ENCODE measurements around the gene SDK1. TPM values are rescaled to one million over a fixed set of nuclear protein-coding genes. Genes with fewer than 3 reads are reported as not detected.

The SDK1 gene
- total and polyA plus RNA-seq, 2 of the 8 experiments (the other 6 are each of a cell fraction or from before 2014, with no cell fraction given): 3.3 to 7.2 TPM

- no peak overlapping the region for H3K18ac ChIP-seq (ENCODE audit: extremely low read depth, low read length)
- no peak for FAIRE-seq
- H2BK15ac ChIP-seq (ENCODE audit: low read length): no peak overlapping the region
- H3K27me3 ChIP-seq (replicated peaks in 1 of 4; ENCODE audit: control insufficient read depth in 3 of 4, extremely low read depth in 1 of 4, insufficient read depth in 3 of 4, low read length in 3 of 4): no peaks in the 10 kb centered on the region
- no peak overlapping the region for H3K4me2 ChIP-seq (ENCODE audit: insufficient read depth in 1 of 2, low read depth in 2 of 2, low read length in 2 of 2)
- H2AK5ac ChIP-seq (ENCODE audit: low read depth, low read length): no peak overlapping the region
- no peak overlapping the region for H3K9ac ChIP-seq (replicated peaks in 1 of 4; ENCODE audit: extremely low read depth in 1 of 4, low read depth in 3 of 4, low read length in 3 of 4)
- H2AFZ ChIP-seq (ENCODE audit: low read length): no peak overlapping the region
- H3K14ac ChIP-seq (ENCODE audit: insufficient read length): no peak overlapping the region
- no peak for DNase-seq (ENCODE audit: low read depth in 1 of 2, low spot score in 2 of 2)
- POLR2A ChIA-PET (ENCODE audit: partially characterized antibody): no interaction called here
- no peaks in the 10 kb centered on the region for H3K9me3 ChIP-seq (ENCODE audit: insufficient read depth in 2 of 2, low read depth in 1 of 2, low read length in 1 of 2)
- H2BK120ac ChIP-seq (replicated peaks; ENCODE audit: low read depth, low read length): no peak overlapping the region
- no peaks in the 10 kb centered on the region; a peak in 1 of 7 replicates for H3K4me1 ChIP-seq (replicated peaks in 1 of 4; ENCODE audit: control insufficient read depth in 3 of 4, insufficient read depth in 4 of 4, low read length in 3 of 4)
- CTCF ChIA-PET (ENCODE audit: partially characterized antibody): interaction anchor here (1.5 kb wide), 1 partner anchor 26 kb away, joined by 4 read pairs; no protein-coding TSS in a partner anchor
- H3K79me1 ChIP-seq (ENCODE audit: low read depth, low read length): no peaks in the 10 kb centered on the region; the same call in 1 of the 2 replicates
- H3K79me2 ChIP-seq (ENCODE audit: control insufficient read depth in 1 of 2, insufficient read depth in 2 of 2, low read length in 2 of 2): no peaks in the 10 kb centered on the region
- no peak overlapping the region for H4K91ac ChIP-seq (replicated peaks; ENCODE audit: insufficient read length, low read length)
- H2BK5ac ChIP-seq (ENCODE audit: low read depth, low read length): no peak overlapping the region
- no peak overlapping the region for H3K56ac ChIP-seq (replicated peaks; ENCODE audit: insufficient read length, low read depth, low read length)
- H3K23me2 ChIP-seq (ENCODE audit: low read depth, low read length): no peaks in the 10 kb centered on the region
- no peak overlapping the region for H3K4ac ChIP-seq (replicated peaks; ENCODE audit: insufficient read length, low read depth, low read length)
- no peaks in the 10 kb centered on the region for H4K20me1 ChIP-seq (replicated peaks in 1 of 2; ENCODE audit: control insufficient read depth in 1 of 2, insufficient read depth in 2 of 2, low read length in 2 of 2)
- no peak overlapping the region for H3K4me3 ChIP-seq (ENCODE audit: extremely low read depth in 1 of 4, insufficient read depth in 2 of 4, low read depth in 3 of 4, low read length in 4 of 4)
- H2BK12ac ChIP-seq (ENCODE audit: low read depth, low read length): no peak overlapping the region
- no peak overlapping the region for H3K27ac ChIP-seq (ENCODE audit: low read depth, low read length)
- H3K36me3 ChIP-seq (ENCODE audit: control insufficient read depth in 2 of 4, insufficient read depth in 4 of 4, low read length in 3 of 4): no peaks in the 10 kb centered on the region
- no peak overlapping the region for H2BK20ac ChIP-seq (ENCODE audit: low read length)
- no peak overlapping the region for H3K23ac ChIP-seq (ENCODE audit: insufficient read length)
- 100% methylated on average over 1 of the region's 2 CpGs; no CpG with 5 or more reads in 1 of the 2 experiments for WGBS, 2 experiments (ENCODE audit: extremely low coverage in 1 of 2, insufficient coverage in 1 of 2, insufficient read length in 1 of 2, insufficient replicate concordance in 2 of 2, low coverage in 1 of 2, low lambda C conversion rate in 2 of 2, missing lambda C conversion rate in 1 of 2)
- H4K5ac ChIP-seq (ENCODE audit: insufficient read length, low read depth, low read length): no peak overlapping the region
- no peak overlapping the region for H4K8ac ChIP-seq (ENCODE audit: extremely low read depth, insufficient read depth, low read length)
Observed at GRCh38 chr7:4200546-4201094, 899.6 kb downstream of the SDK1 start.
